DMS153 treated with DMSO at 0.1 percent for 48 hours (cell line): Measurements from ENCODE around the gene ARMH3.

Source experiments
- DNase-seq: peaks from one replicate; lab custom pipeline; 2025; ENCODE audit not compliant: unreplicated experiment; lab: John Stamatoyannopoulos, UW

The ARMH3 gene

GRCh38 chr10:101941871-101942270 is 114.1 kb downstream of the ARMH3 start:
- DNase-seq = no peak

- no peak for DNase-seq
Measured at GRCh38 chr10:101940916-101941315, 115.1 kb downstream of the ARMH3 start.

- no peak for DNase-seq
Measured at GRCh38 chr10:101939729-101940128, 116.2 kb downstream of the ARMH3 start.

GRCh38 chr10:101939008-101939648 is 116.8 kb downstream of the ARMH3 start:
- no peak for DNase-seq

GRCh38 chr10:101938305-101939007 is 117.5 kb downstream of the ARMH3 start:
- DNase-seq = no peak

- DNase-seq = no peak
Measured at GRCh38 chr10:101935431-101935830, 120.5 kb downstream of the ARMH3 start.

- DNase-seq = no peak
Measured at GRCh38 chr10:101934686-101935305, 121.2 kb downstream of the ARMH3 start.

- no peak for DNase-seq
Measured at GRCh38 chr10:101933976-101934375, 122.0 kb downstream of the ARMH3 start.

GRCh38 chr10:101932183-101932582 is 123.8 kb downstream of the ARMH3 start:
- no peak for DNase-seq

GRCh38 chr10:101925027-101925426 is 130.9 kb downstream of the ARMH3 start:
- DNase-seq = no peak

GRCh38 chr10:101923256-101923655 is 132.7 kb downstream of the ARMH3 start:
- no peak for DNase-seq

GRCh38 chr10:101922846-101923245 is 133.1 kb downstream of the ARMH3 start:
- no peak for DNase-seq

- DNase-seq = no peak
Measured at GRCh38 chr10:101920546-101920945, 135.4 kb downstream of the ARMH3 start.

GRCh38 chr10:101919026-101919770 is 136.8 kb downstream of the ARMH3 start:
- DNase-seq = no peak

GRCh38 chr10:101912561-101913179 is 143.3 kb downstream of the ARMH3 start:
- no peak for DNase-seq

- no peak for DNase-seq
Measured at GRCh38 chr10:101906586-101907183, 149.3 kb downstream of the ARMH3 start.

GRCh38 chr10:101905251-101905650 is 150.7 kb downstream of the ARMH3 start:
- no peak for DNase-seq

- DNase-seq = peak; percentile 4
Measured at GRCh38 chr10:101903827-101904550, 152.0 kb downstream of the ARMH3 start.

- no peak for DNase-seq
Measured at GRCh38 chr10:101902820-101903145, 153.2 kb downstream of the ARMH3 start.
